H54 (cell line): ENCODE results near the gene HELZ.
"Not testable (repeated sequence)": the region's sequence is repeated elsewhere in the genome, so short reads cannot be mapped to it uniquely, and the experiment has no call there.

Experiments
- DNase-seq: peaks from one replicate; pipeline ENCODE4 v3.0.0; 2011; ENCODE audit warnings: low spot score, mixed read lengths; ENCODE audit not compliant: insufficient read length
- FAIRE-seq: peaks from 3 replicates; lab custom pipeline; 2011; peaks lifted over from hg19 to GRCh38; lab: Jason Lieb, UNC
- POLR2A ChIP-seq: IDR thresholded peaks from 2 replicates; pipeline ENCODE4 v1.6.1; 2011; ENCODE audit warnings: low read depth, mild to moderate bottlenecking, low read length

HELZ gene

DNA sequence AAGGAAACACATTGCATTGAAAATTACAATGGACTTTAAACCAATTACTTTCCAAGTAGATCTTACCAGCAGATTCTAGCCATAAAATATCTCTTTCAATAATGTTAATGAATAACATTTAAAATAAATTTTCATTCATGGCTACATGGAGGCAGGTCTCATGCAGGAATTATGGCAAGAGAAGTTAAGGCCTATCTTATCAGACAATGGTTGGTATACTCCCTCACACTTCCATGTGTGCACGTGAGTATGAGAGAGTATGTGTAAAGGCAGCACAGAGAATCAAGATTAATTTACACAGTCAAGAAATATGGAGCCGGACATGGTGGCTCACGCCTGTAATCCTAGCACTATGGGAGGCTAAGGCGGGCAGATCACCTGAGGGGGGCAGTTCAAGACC is 76.5 kb downstream of the HELZ start:
- no peak for TF ChIP-seq POLR2A
- DNase-seq (no peak), FAIRE-seq (no peak)

DNA sequence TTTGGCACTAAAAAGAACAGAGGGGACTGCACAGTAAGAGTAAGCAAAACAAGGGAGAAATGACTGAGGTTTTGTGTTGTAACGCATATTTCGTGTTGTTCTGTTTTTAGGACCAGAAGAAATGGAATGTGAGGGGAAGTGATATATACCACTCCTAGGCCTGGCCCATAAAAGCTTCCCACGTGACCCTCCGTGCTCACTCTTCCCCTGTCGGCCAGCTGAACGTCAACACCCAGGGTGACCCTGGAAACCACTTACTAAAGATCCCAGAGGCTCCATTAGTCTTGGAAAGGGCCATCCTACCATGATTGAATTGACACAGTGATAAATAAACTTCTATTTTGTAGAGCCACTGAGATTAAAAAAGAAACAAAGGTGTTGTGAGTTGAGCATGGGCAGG is 79.8 kb downstream of the HELZ start:
- DNase-seq (no peak), FAIRE-seq (no peak)
- TF ChIP-seq POLR2A: no peak

DNA sequence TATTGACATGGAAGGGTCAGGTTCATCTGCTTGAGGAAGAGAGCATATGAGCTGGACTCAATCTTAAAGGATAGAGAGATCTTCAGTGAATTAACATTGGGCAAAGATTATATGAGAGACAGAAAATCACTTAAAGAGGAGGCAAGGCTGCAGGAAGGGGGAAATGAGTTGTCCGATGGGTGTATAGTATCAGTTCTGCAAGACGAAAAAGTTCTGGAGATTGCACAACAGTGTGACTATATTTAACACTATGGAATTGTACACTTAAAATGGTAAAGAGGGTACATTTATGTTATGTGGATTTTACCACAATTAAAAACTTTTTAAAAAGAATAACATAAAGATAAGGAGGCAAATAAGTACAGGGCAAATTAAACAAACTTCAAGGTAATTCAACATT is 80.7 kb downstream of the HELZ start:
- no peak for FAIRE-seq

DNA sequence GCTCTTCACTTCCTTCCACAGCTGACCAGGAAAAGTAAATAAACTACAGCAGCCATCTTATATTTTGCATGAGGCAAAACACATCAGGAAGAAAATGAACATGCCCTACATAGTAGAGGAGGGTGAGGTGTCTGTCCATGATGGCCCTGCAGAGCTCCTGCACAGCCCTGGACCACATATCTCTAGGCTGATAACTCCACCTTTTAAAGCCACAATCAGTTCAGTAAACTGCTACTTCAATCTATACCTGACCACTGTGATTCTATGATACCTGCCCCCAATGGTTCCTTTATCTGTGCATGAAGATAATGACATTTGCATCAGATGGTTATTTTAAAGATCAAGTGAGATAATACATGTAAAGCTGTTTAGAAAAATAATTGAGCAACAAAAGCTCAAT is 82.2 kb downstream of the HELZ start:
- TF ChIP-seq POLR2A: no peak
- no peak for DNase-seq
- no peak for FAIRE-seq

More for the DNA sequence above, 80.7 kb downstream of the HELZ start:
- DNase-seq: no peak
- TF ChIP-seq POLR2A: no peak

DNA sequence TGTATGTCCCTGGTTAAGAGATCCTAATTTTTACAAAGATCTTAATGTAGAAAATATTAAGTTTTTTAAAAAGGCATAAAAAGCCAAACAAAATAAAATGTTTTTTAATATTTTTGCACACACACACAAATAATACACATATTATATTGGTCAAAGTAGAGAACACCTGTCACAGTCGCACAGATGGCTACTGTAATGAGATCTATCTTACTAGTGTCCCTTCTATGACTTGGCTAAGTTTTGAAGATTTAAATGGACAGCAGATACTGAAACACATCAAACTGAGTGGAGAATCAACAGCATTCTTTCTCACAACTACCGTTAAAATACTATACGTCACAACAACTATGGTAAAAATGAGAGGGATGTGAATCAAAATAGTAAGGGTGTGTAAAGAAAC is 83.4 kb downstream of the HELZ start:
- DNase-seq: no peak
- FAIRE-seq: no peak
- no peak for TF ChIP-seq POLR2A

DNA sequence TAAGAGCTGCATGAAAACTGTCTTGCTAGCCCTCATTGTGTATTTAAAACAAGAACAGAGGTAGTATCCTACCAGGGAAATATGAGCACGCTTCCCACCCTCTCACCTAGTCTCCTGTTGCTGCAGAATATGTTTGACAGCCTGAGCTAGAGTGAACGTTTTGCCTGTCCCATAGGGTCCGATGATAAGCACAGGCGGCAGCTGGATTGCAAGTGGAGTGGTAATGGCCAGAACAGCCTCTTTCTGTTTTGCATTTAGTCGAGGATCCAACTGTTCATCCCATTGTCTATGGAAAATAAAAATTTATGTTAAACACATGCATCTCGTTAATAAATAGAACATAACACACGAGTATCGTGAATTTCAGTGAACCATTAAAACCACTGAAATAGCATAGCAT is 84.2 kb downstream of the HELZ start:
- FAIRE-seq: peak; percentile 80
- no peak for DNase-seq
- no peak for TF ChIP-seq POLR2A

DNA sequence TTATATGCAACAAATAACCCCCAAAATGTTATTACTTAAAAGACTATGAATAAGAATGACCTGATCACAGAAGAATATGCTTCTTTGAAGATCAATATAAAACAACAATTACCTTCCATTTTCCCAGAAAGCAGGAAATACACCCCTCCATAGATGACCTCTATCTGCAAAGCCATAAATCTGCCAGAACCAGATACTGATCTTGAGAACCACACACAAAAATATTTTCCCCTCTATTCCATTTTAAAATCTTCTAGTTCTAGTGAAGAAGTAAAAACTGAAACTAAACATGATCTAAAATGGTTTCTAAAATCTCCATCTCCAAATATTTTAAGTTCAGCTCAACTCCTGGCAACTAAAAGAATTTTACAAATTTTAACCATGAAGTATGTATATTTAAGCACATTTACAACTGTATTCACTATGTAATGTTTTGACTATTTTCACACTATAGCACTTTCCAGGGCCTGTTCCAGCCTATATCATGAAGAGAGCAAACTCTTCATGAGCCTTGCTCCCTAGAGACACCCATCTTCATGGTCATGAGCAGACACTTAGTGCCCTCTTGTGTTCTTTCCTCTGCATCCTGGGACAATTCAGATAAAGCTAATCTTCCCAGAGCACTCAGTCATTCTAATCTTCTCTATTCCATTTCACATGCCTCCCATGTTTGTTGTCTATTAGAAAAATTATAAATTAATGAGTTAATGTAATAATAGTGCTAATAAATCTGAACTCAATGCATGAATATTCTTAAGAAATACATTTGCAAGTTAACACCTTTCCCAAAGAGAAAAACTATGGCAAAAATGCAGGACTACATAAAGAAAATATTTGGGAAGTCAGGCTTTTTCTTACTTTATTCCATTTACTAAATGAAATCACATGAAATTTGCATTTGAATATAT is 87.0 kb downstream of the HELZ start:
- DNase-seq: no peak
- TF ChIP-seq POLR2A: no peak
- FAIRE-seq: peak; percentile 96

DNA sequence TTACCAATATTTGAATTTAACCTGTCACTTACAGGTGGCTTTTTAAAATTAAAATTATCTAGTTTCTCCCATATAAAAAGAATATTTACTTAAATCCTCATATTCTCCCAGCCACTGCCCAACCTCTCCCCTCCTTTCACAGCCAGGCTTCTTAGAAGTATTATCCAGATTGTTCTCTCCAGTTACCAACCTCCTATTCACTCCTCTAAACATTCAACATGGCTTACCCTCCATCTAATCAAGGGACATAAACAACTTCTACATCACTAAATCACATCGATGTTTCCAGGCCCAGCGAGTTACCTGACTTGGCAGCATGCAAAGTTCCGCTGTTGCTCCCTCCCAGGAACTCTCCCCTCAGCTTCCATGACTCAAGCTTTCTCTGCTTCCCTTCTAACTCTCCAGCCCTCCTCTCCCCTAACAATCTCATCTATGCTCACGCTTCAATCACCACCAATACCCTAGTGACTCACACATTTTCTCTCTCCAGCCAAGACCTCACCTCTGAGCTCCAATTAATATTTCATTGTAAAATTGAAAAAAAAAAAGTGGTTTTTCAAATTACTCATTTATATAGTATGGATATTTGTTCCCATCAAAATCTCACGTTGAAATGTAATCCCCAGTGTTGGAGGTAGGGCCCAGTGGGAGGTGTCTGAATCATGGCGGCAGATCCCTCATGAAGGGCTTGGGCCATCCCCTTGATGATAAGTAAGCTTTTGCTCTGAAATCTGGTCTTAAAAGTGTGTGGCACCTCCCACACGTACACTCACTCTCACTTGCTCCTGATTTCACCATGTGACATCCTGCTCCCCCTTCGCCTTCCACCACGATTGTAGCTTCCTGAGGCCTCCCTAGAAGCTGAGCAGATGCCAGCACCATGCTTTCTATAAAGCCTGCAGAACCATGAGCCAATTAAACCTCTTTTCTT is 88.5 kb downstream of the HELZ start:
- peak; percentile 73 for FAIRE-seq

DNA sequence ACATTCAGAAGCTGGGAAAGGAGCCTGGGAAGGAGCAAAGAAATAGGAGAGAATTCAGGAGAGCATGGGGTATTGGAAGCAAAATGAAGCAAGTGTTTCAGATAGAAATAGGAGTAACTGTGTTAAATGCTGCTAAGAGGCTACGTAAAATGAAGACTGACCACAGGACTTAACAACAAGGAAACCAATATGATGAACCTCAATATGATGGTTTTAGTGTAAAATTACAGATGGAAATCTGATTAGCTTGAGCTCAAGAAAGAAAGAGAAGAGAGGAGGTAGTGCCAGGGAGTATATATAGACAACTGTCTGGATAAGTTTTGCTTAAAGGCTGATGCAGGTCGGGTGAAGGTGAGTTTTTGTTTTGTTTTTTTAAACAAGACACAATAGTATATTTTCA is 92.2 kb downstream of the HELZ start:
- no peak for TF ChIP-seq POLR2A
- no peak for DNase-seq
- no peak for FAIRE-seq

More for the DNA sequence above, 88.5 kb downstream of the HELZ start:
- DNase-seq: peak; percentile 6
- TF ChIP-seq POLR2A: no peak

DNA sequence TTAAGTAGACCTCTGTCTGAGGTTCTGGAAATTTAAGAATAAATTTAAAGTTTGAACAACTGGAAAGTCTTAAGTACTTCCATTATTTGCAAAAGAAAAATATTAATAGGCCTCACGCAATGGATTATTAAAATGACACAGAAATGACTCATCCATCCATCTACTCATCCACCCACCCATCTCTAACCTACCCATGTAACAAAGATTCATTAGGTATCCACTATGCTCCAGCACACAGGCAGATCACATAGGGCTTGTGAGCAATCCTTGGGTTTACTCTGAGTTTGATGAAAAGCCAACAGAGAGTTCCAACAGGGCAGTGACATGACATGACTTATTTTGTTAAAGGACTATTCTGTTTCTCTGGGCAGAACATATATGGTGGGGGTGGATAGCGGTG is 93.3 kb downstream of the HELZ start:
- no peak for TF ChIP-seq POLR2A
- DNase-seq (no peak), FAIRE-seq (no peak)

DNA sequence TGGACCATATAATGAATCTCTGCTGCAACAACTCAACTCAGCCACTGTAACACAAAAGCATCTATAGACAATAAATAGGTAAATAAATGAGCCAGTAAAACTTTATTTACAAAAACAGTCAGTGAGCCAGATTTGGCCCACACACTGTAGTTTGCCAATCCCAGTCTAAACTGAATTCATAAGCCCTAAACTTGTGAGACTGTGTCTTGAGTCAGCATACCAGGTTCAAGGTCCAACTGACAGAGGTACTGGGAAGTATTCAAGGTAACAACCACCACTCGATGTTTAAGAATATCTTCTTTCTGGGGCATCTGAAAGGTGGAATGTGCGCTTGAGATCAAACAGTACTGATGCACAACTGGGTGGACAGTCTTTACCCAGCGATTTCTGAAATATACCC is 94.2 kb downstream of the HELZ start:
- DNase-seq: no peak
- FAIRE-seq: no peak
- TF ChIP-seq POLR2A: no peak

DNA sequence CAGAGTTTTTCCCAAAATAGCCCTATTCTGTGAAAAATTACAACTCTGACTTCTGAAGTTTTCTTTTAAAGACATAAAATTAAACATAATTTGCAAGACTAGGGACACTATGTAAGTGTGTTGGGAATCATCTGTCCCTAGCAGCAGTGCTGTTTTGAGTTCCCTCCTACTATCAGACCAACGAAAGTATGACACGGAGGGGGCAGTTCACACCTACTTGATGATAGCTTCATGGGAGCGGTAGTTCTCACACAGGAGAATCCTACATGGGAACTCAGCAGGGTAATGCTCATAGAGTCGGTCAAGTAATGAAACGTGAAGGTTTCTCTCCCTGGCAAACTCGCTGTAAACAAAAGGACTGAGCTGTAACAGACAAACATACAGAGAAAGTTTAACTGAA is 96.6 kb downstream of the HELZ start:
- DNase-seq (no peak), FAIRE-seq (no peak)
- no peak for TF ChIP-seq POLR2A

DNA sequence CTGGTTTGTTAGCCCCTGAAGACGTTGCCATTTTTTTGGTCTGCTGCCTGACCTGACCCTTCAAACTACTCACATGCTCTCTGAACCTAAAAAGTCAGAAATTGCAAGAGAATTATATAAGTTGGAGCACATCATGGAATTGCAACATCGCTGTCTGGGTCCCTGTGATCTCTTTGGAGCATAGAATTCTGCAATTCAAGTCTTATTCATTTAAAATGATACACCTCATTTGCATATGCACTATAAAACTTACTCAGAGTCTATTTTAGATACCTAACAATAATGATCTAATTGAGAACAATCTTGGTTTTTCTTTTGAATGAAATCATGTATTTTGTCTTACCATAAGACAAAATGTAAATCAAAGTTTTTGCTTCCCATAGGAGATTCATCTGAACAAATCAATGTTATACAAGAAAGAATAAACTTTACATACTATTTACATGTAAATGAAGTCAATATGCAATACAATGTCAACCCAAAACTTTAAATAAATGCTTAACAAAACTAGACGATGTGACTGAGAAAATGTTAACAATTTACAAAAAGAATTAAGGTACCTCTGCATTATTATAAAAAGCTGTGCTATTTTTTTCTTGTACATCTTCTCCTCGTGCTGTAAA is 99.7 kb downstream of the HELZ start:
- DNase-seq (no peak), FAIRE-seq (no peak)

DNA sequence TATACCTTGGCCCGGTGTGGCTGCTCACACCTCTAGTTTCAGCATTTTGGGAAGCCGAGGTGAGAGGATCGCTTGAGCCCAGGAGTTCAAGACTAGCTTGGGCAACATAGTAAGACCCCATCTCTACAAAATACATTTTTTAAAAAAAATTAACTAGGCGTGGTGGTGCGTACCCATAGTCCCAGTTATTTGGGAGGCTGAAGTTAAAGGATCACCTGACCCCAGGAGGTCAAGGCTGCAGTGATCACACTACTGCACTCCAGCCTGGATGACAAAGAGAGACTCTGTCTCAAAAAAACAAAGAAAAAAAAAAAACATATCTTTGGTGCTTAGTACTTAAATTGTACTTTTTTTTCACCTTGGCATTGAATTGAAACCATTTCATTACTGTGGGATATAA is 101.7 kb downstream of the HELZ start:
- no peak for FAIRE-seq
- TF ChIP-seq POLR2A: no peak

More for the DNA sequence above, 99.7 kb downstream of the HELZ start:
- TF ChIP-seq POLR2A: no peak

DNA sequence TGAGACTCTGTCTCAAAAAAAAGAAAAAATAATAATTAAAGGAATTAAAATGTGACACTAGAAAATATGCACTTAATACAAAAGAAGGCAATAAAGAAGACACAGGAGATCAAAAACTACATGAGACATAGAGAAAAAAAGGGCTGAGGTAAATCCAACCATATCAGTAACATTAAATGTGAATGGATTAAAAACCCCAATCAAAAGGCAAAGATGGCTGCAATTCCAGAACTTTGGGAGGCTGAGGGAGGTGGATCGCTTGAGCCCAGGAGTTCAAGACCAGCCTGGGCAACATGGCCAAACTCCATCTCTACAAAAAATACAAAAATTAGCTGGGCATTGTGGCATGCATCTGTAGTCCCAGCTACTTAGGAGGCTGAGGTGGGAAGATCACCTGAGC is 103.0 kb downstream of the HELZ start:
- FAIRE-seq, DNase-seq: not testable (repeated sequence)

More for the DNA sequence above, 101.7 kb downstream of the HELZ start:
- DNase-seq: no peak
